Occipital lobe (tissue), 2 donors: ENCODE results near the gene SERPINB5. TPM values are rescaled to one million over a fixed set of nuclear protein-coding genes. Genes with fewer than 3 reads are reported as not detected.

Source experiments
- DNase-seq: peaks from one replicate; lab custom pipeline; 2025; lab: John Stamatoyannopoulos, UW
- total RNA-seq: library from RNA; depleted of rRNA; stranded (reverse); fragments of >200 nt; gene quantifications from one replicate; pipeline ENCODE4 v1.2.3, GENCODE V29; 2014

The SERPINB5 gene
- total RNA-seq, 1 donor from 2014 or later = not detected

DNA sequence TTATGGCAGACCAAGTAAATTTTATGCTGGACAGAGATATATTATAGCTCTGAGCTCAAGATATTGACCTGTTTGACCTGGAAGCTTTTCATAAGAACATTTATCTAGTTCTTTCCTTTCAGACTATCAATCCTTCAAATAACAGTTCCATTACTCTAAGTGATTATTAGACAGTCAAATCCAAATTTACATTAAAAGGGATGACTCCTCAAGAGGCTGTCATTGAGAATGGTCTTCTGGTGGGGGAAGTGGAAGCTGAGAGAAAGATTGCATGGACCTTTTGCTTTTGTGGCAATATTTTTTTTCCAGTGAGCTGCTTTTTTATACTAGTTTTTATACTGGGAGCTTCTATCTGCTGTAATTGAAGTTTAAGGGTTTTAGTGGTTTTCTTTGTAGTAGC lies 50.5 kb downstream of the SERPINB5 start:
- no peak for DNase-seq

- DNase-seq = no peak
Measured at GRCh38 chr18:63528863-63529492, 52.2 kb downstream of the SERPINB5 start.

GRCh38 chr18:63532471-63532870 lies 55.7 kb downstream of the SERPINB5 start:
- DNase-seq = no peak

DNA sequence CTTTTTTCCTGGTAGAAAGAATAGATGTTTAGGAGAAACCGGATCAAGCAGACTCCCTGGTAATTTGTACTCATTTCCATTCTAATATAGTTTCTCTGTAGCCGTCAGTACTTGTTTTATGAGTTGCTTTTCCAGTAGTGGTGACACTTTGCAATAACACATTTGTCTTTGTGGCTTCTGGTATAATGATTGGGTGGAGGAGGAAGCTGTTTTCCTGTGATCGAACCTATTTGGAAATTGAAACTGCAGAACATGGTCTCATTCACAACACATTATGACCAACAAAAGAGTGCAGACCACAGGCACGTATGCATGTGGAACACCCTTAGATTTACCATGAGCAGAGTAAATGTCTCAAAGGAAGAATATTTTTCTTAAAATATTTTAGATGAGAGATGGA lies 57.9 kb downstream of the SERPINB5 start:
- no peak for DNase-seq

GRCh38 chr18:63539904-63540510 lies 63.2 kb downstream of the SERPINB5 start:
- no peak for DNase-seq

GRCh38 chr18:63542069-63542468 lies 65.3 kb downstream of the SERPINB5 start, which contains the start of gene SERPINB12:
Gene SERPINB12, plus strand, starts transcription at chr18:63542369. Its CDS starts 13,791 bp downstream, at chr18:63556160.
- no peak for DNase-seq

GRCh38 chr18:63544017-63544416 lies 67.3 kb downstream of the SERPINB5 start:
- DNase-seq = no peak

DNA sequence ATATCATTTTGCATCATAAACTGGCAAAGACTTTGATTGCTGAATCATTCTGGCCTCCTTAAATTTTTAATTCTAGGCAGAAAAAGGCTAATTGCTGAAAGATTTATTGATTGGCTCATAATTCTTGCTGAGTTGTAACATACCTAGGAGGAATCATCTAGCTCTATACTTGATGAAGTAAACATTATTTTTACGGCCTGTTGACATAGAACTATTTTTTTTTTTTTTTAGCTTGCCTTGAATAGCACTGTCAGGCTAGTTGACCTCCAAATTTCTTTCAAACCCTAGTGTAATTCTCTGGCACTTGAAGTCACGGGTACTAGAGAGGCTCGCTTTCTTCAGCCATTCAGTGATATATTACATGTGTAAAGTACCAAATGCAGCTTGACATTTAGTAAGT lies 68.2 kb downstream of the SERPINB5 start:
- no peak for DNase-seq

GRCh38 chr18:63550068-63550467 lies 73.3 kb downstream of the SERPINB5 start:
- DNase-seq = no peak

- DNase-seq = no peak
Measured at GRCh38 chr18:63551769-63552168, 75.0 kb downstream of the SERPINB5 start.

- no peak for DNase-seq
Measured at GRCh38 chr18:63552581-63552980, 75.8 kb downstream of the SERPINB5 start.

DNA sequence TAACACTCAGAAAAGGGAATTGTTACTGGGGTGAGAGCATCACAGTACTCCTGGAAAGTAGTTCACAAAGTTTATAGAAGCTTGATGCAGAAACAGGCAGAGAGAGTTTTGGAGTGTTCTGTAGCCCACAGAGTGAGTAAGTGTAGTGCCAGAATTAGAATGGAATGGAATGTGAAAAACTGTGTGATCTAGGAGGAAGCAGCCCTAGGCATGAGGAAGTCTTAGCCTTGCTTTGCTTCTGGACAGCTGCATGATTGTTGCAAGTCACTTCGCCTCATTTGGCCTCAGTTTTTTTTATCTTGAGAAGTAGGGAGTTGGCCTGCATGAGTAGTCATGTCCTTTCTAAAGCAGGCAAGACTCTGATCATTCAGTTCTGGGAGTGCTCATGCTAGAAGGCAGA lies 76.3 kb downstream of the SERPINB5 start:
- no peak for DNase-seq

Other genes starting within 250 kb of the SERPINB5 start
- gene BCL2, start 157.2 kb upstream of the SERPINB5 start, total RNA-seq = 30.6 TPM
- 12.2 TPM for gene KDSR, start 109.8 kb upstream of the SERPINB5 start, total RNA-seq
- 41.0 TPM for gene VPS4B, start 54.5 kb upstream of the SERPINB5 start, total RNA-seq
- gene SERPINB12, start 65.4 kb downstream of the SERPINB5 start, total RNA-seq = not detected
- not detected for gene SERPINB13, start 110.4 kb downstream of the SERPINB5 start, total RNA-seq
- gene SERPINB4, start 167.3 kb downstream of the SERPINB5 start, total RNA-seq = not detected
- not detected for gene SERPINB3, start 184.9 kb downstream of the SERPINB5 start, total RNA-seq
- not detected for gene SERPINB11, start 226.0 kb downstream of the SERPINB5 start, total RNA-seq